Measurements from ENCODE around the gene CLSTN1. TPM values are rescaled to one million over a fixed set of nuclear protein-coding genes. Genes with fewer than 3 reads are reported as not detected.

CLSTN1 gene
- total and polyA plus RNA-seq, 4 donors: 3.1 to 13.4 (median 8.8) TPM

DNA sequence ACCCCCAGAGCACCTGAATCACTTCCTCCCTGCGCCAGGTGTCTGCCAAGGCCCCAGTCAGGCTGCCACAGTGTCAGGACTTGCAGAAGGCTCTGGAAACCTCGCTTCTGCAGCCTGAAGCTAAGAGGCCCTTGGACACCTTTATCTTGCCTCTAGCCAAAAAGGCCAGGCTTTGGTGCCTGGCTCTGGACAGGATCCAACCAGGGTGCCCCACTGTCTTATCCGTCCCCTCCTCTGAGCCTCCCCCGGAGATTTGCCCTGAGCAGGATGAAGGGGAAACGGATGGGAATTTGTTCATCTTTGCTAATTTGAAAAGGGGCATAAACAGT lies 12.8 kb upstream of the CLSTN1 start:
- Histone ChIP-seq H3K4me3 (ENCODE audit: low read depth in 1 of 3, low read length in 3 of 3) (no peak overlapping the region), H3K27ac (ENCODE audit: low read depth in 1 of 2, low read length in 2 of 2) (no peak overlapping the region), H3K9me3 (ENCODE audit: control insufficient read depth in 4 of 4, low read length in 3 of 4) (no peaks in the 10 kb centered on the region), H3K9ac (ENCODE audit: low read depth in 1 of 2, low read length in 2 of 2) (no peak overlapping the region), H3K27me3 (ENCODE audit: control insufficient read depth in 4 of 4, insufficient read depth in 4 of 4, low read length in 3 of 4) (no peaks in the 10 kb centered on the region), H3K36me3 (ENCODE audit: control insufficient read depth in 4 of 4, insufficient read depth in 3 of 4, low read depth in 1 of 4, low read length in 3 of 4) (no peaks in the 10 kb centered on the region), H3K4me1 (ENCODE audit: control insufficient read depth in 4 of 4, insufficient read depth in 4 of 4, low read length in 3 of 4) (peaks cover 0 to 4% (median 0%) of the 10 kb centered on the region in 4 donors)
- TF ChIP-seq NR2F2 (IDR thresholded peaks at IDR 0.05) (no peak), HNF4A (conservative IDR thresholded peaks at IDR 0.05) (no peak), SP1 (IDR thresholded peaks at IDR 0.05) (no peak)
- TF ChIP-seq, protein P1, sequence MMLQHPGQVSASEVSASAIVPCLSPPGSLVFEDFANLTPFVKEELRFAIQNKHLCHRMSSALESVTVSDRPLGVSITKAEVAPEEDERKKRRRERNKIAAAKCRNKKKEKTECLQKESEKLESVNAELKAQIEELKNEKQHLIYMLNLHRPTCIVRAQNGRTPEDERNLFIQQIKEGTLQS (IDR thresholded peaks at IDR 0.05): no peak
- TF ChIP-seq, protein P2, sequence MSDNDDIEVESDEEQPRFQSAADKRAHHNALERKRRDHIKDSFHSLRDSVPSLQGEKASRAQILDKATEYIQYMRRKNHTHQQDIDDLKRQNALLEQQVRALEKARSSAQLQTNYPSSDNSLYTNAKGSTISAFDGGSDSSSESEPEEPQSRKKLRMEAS (IDR thresholded peaks at IDR 0.05): no peak
- 92% methylated on average over 5 of the region's 5 CpGs for WGBS
- DNase-seq (ENCODE audit: low spot score): no peak

DNA sequence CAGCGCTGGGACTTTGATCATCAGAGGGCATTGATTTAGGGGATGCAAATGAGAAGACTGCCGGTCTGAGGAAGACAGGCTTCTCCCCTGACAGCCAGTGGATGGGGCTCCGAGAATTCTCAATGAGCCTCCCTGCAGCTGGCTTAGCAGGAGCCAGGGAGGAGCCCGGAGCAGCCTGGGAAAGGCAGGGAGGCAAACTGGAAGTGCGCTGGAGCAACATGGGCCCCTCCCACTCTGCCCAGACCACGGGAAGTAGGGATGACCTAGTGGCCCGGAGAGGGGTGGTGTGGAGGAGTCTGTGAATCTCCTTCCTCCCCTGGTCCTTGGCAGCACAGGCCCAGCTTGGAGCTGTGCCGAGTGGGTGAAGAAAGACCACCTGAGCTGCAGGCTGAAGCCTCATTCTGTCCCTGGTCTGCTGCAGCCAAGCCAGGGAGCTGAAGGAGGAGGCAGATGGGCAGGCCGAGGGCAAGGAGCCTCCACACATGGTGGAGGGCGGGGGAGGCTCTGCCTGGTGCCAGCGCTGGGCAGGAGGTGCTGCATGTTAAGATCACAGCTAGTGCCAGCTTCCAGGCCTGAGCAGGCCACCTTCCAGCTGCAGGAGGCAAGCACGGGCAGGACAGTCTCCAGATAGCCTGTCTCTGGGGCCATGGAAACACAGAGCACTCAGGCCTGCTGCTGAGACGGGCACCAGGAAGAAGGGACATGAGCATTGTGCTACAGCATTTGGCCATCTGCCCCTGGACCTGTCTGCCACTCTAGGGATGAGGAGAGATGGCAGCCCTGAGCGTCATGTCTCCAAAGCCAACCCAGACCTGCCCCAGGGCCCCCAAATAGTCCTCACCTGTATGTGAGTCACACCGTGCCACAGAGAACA lies 12.2 kb upstream of the CLSTN1 start:
- H3K9me3 ChIP-seq (ENCODE audit: control insufficient read depth in 4 of 4, low read length in 3 of 4): no peaks in the 10 kb centered on the region
- H3K4me3 ChIP-seq (ENCODE audit: low read depth in 1 of 3, low read length in 3 of 3): no peak overlapping the region
- no peak for DNase-seq (ENCODE audit: low spot score)
- peaks cover 0 to 4% (median 0%) of the 10 kb centered on the region in 4 donors for H3K4me1 ChIP-seq (ENCODE audit: control insufficient read depth in 4 of 4, insufficient read depth in 4 of 4, low read length in 3 of 4)
- no peak for TF ChIP-seq YY1 (IDR thresholded peaks at IDR 0.05)
- TF ChIP-seq, protein P3, sequence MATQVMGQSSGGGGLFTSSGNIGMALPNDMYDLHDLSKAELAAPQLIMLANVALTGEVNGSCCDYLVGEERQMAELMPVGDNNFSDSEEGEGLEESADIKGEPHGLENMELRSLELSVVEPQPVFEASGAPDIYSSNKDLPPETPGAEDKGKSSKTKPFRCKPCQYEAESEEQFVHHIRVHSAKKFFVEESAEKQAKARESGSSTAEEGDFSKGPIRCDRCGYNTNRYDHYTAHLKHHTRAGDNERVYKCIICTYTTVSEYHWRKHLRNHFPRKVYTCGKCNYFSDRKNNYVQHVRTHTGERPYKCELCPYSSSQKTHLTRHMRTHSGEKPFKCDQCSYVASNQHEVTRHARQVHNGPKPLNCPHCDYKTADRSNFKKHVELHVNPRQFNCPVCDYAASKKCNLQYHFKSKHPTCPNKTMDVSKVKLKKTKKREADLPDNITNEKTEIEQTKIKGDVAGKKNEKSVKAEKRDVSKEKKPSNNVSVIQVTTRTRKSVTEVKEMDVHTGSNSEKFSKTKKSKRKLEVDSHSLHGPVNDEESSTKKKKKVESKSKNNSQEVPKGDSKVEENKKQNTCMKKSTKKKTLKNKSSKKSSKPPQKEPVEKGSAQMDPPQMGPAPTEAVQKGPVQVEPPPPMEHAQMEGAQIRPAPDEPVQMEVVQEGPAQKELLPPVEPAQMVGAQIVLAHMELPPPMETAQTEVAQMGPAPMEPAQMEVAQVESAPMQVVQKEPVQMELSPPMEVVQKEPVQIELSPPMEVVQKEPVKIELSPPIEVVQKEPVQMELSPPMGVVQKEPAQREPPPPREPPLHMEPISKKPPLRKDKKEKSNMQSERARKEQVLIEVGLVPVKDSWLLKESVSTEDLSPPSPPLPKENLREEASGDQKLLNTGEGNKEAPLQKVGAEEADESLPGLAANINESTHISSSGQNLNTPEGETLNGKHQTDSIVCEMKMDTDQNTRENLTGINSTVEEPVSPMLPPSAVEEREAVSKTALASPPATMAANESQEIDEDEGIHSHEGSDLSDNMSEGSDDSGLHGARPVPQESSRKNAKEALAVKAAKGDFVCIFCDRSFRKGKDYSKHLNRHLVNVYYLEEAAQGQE (IDR thresholded peaks at IDR 0.05): no peak
- TF ChIP-seq TAF1 (conservative IDR thresholded peaks at IDR 0.05): no peak
- TF ChIP-seq EGR1 (IDR thresholded peaks at IDR 0.05; ENCODE audit: low read depth in 2 of 2): no peak
- TF ChIP-seq HNF4A (conservative IDR thresholded peaks at IDR 0.05): no peak
- TF ChIP-seq, protein P4, sequence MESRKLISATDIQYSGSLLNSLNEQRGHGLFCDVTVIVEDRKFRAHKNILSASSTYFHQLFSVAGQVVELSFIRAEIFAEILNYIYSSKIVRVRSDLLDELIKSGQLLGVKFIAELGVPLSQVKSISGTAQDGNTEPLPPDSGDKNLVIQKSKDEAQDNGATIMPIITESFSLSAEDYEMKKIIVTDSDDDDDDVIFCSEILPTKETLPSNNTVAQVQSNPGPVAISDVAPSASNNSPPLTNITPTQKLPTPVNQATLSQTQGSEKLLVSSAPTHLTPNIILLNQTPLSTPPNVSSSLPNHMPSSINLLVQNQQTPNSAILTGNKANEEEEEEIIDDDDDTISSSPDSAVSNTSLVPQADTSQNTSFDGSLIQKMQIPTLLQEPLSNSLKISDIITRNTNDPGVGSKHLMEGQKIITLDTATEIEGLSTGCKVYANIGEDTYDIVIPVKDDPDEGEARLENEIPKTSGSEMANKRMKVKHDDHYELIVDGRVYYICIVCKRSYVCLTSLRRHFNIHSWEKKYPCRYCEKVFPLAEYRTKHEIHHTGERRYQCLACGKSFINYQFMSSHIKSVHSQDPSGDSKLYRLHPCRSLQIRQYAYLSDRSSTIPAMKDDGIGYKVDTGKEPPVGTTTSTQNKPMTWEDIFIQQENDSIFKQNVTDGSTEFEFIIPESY (IDR thresholded peaks at IDR 0.05): no peak
- TF ChIP-seq FOXA1 (IDR thresholded peaks at IDR 0.05): no peak
- no peak for TF ChIP-seq SP1 (IDR thresholded peaks at IDR 0.05)
- no peaks in the 10 kb centered on the region for H3K27me3 ChIP-seq (ENCODE audit: control insufficient read depth in 4 of 4, insufficient read depth in 4 of 4, low read length in 3 of 4)
- 64% methylated on average over 15 of the region's 15 CpGs for WGBS
- H3K9ac ChIP-seq (ENCODE audit: low read depth in 1 of 2, low read length in 2 of 2): no peak overlapping the region
- H3K36me3 ChIP-seq (ENCODE audit: control insufficient read depth in 4 of 4, insufficient read depth in 3 of 4, low read depth in 1 of 4, low read length in 3 of 4): no peaks in the 10 kb centered on the region
- H3K27ac ChIP-seq (ENCODE audit: low read depth in 1 of 2, low read length in 2 of 2): no peak overlapping the region

DNA sequence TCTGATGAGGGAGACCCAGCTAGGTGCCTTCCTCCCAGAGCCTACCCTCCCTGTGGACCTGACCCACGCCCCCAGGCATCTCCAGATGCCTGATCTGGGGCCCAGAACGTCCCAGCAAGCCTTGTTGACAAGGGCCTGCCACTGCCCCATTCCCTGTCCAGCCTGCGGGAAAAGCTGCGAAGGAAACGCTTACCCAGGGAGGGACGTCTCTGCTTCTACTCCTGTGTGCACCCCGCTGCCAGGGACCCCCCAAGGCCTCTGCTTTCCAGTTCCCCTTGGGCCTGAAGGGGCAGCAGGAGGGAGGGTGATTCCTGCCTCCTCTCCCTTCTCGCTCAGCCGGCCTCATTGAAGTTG lies 11.6 kb upstream of the CLSTN1 start:
- Histone ChIP-seq H3K36me3 (ENCODE audit: control insufficient read depth in 4 of 4, insufficient read depth in 3 of 4, low read depth in 1 of 4, low read length in 3 of 4) (no peaks in the 10 kb centered on the region), H3K4me3 (ENCODE audit: low read depth in 1 of 3, low read length in 3 of 3) (no peak overlapping the region), H3K27ac (ENCODE audit: low read depth in 1 of 2, low read length in 2 of 2) (no peak overlapping the region), H3K9ac (ENCODE audit: low read depth in 1 of 2, low read length in 2 of 2) (no peak overlapping the region), H3K4me1 (ENCODE audit: control insufficient read depth in 4 of 4, insufficient read depth in 4 of 4, low read length in 3 of 4) (peaks cover 0 to 4% (median 0%) of the 10 kb centered on the region in 4 donors), H3K9me3 (ENCODE audit: control insufficient read depth in 4 of 4, low read length in 3 of 4) (no peaks in the 10 kb centered on the region), H3K27me3 (ENCODE audit: control insufficient read depth in 4 of 4, insufficient read depth in 4 of 4, low read length in 3 of 4) (no peaks in the 10 kb centered on the region)
- WGBS: 52% methylated on average over 9 of the region's 9 CpGs
- no peak for DNase-seq (ENCODE audit: low spot score)
- TF ChIP-seq EGR1 (IDR thresholded peaks at IDR 0.05; ENCODE audit: low read depth in 2 of 2) (no peak), YY1 (IDR thresholded peaks at IDR 0.05) (no peak), JUND (IDR thresholded peaks at IDR 0.05) (no peak), FOXA1 (IDR thresholded peaks at IDR 0.05) (no peak), RAD21 (IDR thresholded peaks at IDR 0.05) (no peak), FOXA2 (IDR thresholded peaks at IDR 0.05) (no peak), NR2F2 (IDR thresholded peaks at IDR 0.05) (no peak), HNF4G (IDR thresholded peaks at IDR 0.05) (no peak)
- TF ChIP-seq, protein P1 (IDR thresholded peaks at IDR 0.05): no peak
- TF ChIP-seq, protein P2 (IDR thresholded peaks at IDR 0.05): no peak

Measured in liver (tissue), 9 donors.